Esophagus squamous epithelium (tissue), 4 donors: Measurements from ENCODE around the gene TFAP2E.

ENCODE experiments used
- POLR2A ChIP-seq, 4 donors: fragments of 450-650 bp; IDR thresholded peaks; one replicate each; pipeline ENCODE4 v1.6.1; 2017; ENCODE audit warnings: antibody characterized with exemption in 4 of 4, mild to moderate bottlenecking in 4 of 4, moderate library complexity in 3 of 4
- TF ChIP-seq, protein P1 (sequence below), 6 experiments: fragments of 450-650 bp in 4 of 6; fragments of 200-600 bp in 2 of 6; sonication (generic) in 2 of 6; IDR thresholded peaks; one replicate each; pipeline ENCODE4 v1.5.1; 2016 to 2019; ENCODE audit warnings: antibody characterized with exemption in 6 of 6, mild to moderate bottlenecking in 4 of 6, moderate library complexity in 4 of 6

GRCh38 chr1:35539073-35539823 is 33.9 kb upstream of the TFAP2E start:
- TF ChIP-seq, protein P1, sequence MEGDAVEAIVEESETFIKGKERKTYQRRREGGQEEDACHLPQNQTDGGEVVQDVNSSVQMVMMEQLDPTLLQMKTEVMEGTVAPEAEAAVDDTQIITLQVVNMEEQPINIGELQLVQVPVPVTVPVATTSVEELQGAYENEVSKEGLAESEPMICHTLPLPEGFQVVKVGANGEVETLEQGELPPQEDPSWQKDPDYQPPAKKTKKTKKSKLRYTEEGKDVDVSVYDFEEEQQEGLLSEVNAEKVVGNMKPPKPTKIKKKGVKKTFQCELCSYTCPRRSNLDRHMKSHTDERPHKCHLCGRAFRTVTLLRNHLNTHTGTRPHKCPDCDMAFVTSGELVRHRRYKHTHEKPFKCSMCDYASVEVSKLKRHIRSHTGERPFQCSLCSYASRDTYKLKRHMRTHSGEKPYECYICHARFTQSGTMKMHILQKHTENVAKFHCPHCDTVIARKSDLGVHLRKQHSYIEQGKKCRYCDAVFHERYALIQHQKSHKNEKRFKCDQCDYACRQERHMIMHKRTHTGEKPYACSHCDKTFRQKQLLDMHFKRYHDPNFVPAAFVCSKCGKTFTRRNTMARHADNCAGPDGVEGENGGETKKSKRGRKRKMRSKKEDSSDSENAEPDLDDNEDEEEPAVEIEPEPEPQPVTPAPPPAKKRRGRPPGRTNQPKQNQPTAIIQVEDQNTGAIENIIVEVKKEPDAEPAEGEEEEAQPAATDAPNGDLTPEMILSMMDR (IDR thresholded peaks at IDR 0.05): no peak
- TF ChIP-seq POLR2A (IDR thresholded peaks at IDR 0.05): no peak
